ENCODE data around the gene CIC. TPM values are rescaled to one million over a fixed set of nuclear protein-coding genes. Genes with fewer than 3 reads are reported as not detected.

Gene CIC
- polyA plus RNA-seq, 2 of the 4 experiments (the other 2 are of a cell fraction): 7.2 to 56.4 TPM

DNA sequence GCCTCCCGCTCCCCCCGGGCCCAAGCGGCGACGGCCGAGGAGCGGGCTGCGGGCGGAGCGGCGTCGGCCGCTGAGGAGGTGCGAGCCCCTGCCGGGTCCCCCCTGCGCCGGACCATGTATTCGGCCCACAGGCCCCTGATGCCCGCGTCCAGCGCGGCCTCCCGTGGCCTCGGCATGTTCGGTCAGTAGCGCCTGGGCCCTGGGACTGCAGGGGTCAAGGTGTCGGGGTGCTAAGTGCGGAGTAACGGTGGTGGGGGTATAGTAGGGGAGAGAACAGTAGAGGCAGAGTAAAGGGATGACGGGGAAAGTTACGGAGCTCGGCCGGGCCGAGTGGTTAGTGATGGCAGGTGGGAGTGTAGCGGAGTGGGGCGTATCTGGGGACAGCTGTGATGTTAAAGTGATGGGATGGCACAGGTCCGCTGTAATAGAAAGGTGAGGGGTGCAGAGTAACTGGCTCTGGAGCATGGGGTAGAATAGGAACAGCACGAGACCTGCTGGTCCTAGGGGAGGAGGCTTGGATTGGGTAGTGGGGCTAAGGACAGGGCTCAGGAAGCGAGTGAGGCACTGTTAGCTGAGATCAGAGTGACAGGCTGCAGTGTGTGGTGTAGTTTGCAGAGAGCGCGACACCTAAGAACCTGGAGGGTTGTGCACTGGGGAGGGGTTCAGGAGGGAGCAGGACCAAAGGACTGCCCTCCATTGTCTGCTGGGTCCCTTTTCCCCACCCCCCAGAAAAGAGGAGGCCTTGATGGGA, 15.7 kb downstream of the CIC start:
- Histone ChIP-seq H3K4me3 (peak overlapping the region; percentile 76), H3K9me3 (no peaks in the 10 kb centered on the region), H3K27ac (peak overlapping the region; percentile 94 to 98), H3K4me2 (peak overlapping the region; percentile 100), H3K4me1 (peaks cover 48% of the 10 kb centered on the region)
- FAIRE-seq (no peak), ATAC-seq (no peak), DNase-seq (ENCODE audit: low read depth in 1 of 2, low spot score in 1 of 2) (no peak)
- WGBS (ENCODE audit: missing lambda C conversion rate): 37% methylated on average over 26 of the region's 41 CpGs
- TF ChIP-seq CHD4 (IDR thresholded peaks at IDR 0.05; ENCODE audit: borderline replicate concordance) (no peak), NFE2L2 (conservative IDR thresholded peaks at IDR 0.05; ENCODE audit: low read length) (no peak), TP53 (CRISPR knock-in tag; IDR thresholded peaks at IDR 0.05) (peak; percentile 61; the same call in 1 of the 2 replicates), FOSL2 (IDR thresholded peaks at IDR 0.05) (no peak), FOSL2 (CRISPR knock-in tag; IDR thresholded peaks at IDR 0.05) (0 out of 2 replicates have a peak, but pooled peaks have one; percentile 16)
- TF ChIP-seq, protein P1, sequence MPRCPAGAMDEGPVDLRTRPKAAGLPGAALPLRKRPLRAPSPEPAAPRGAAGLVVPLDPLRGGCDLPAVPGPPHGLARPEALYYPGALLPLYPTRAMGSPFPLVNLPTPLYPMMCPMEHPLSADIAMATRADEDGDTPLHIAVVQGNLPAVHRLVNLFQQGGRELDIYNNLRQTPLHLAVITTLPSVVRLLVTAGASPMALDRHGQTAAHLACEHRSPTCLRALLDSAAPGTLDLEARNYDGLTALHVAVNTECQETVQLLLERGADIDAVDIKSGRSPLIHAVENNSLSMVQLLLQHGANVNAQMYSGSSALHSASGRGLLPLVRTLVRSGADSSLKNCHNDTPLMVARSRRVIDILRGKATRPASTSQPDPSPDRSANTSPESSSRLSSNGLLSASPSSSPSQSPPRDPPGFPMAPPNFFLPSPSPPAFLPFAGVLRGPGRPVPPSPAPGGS (IDR thresholded peaks at IDR 0.05): 0 out of 3 replicates have a peak, but pooled peaks have one; percentile 0
- TF ChIP-seq, protein P2, sequence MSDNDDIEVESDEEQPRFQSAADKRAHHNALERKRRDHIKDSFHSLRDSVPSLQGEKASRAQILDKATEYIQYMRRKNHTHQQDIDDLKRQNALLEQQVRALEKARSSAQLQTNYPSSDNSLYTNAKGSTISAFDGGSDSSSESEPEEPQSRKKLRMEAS (IDR thresholded peaks at IDR 0.05): 0 out of 2 replicates have a peak, but pooled peaks have one; percentile 6
- CTCF ChIA-PET: interaction anchor here (0.8 to 23.7 kb wide), 4 partner anchors 15 to 176 kb away, joined by 3 to 616 read pairs (median 108); partner anchors contain the start of genes GSK3A, PAFAH1B3 and PRR19
- POLR2A ChIA-PET: no interaction called here

DNA sequence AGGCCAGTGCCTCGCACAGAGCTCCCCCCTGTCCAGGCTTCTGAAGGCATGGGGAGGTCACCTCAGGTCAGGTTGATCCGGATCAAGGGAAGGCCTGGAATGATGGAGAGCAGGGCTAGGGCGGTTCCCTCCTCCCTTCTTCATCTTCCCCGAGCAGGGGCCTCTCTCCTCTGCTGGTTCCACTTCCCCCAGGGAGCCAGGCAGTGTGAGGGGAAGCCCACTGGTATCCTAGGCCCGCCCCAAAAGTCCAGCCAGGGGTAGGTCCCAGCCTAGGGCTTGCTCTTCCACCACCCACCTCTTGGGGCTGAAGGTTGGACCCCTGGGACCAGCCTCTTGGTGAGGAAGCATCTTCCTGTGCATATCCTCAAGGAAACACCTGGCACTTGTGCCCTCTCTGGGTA, 16.5 kb downstream of the CIC start:
- ATAC-seq: no peak
- FAIRE-seq: no peak
- H3K4me3 ChIP-seq: peak overlapping the region; percentile 76; the same call in 2 of the 3 replicates
- H3K4me2 ChIP-seq: peak overlapping the region; percentile 100
- H3K9me3 ChIP-seq: no peaks in the 10 kb centered on the region
- DNase-seq (ENCODE audit: low read depth in 1 of 2, low spot score in 1 of 2): peak in 1 of 2 experiments; percentile 48
- peaks cover 48% of the 10 kb centered on the region for H3K4me1 ChIP-seq
- CTCF ChIA-PET: interaction anchor here (0.8 to 23.7 kb wide), 4 partner anchors 15 to 177 kb away, joined by 3 to 616 read pairs (median 108); partner anchors contain the start of genes GSK3A, PAFAH1B3 and PRR19
- POLR2A ChIA-PET: no interaction called here
- WGBS (ENCODE audit: missing lambda C conversion rate): 93% methylated on average over 5 of the region's 5 CpGs
- TF ChIP-seq JUN (IDR thresholded peaks at IDR 0.05) (no peak), NR3C1 (IDR thresholded peaks at IDR 0.05) (no peak), RARB (CRISPR knock-in tag; IDR thresholded peaks at IDR 0.05) (no peak), ZC3H11A (IDR thresholded peaks at IDR 0.05) (no peak), HOXB13 (CRISPR knock-in tag; IDR thresholded peaks at IDR 0.05; ENCODE audit: low read depth) (no peak)
- TF ChIP-seq, protein P3, sequence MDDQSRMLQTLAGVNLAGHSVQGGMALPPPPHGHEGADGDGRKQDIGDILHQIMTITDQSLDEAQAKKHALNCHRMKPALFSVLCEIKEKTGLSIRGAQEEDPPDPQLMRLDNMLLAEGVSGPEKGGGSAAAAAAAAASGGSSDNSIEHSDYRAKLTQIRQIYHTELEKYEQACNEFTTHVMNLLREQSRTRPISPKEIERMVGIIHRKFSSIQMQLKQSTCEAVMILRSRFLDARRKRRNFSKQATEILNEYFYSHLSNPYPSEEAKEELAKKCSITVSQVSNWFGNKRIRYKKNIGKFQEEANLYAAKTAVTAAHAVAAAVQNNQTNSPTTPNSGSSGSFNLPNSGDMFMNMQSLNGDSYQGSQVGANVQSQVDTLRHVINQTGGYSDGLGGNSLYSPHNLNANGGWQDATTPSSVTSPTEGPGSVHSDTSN (IDR thresholded peaks at IDR 0.05): no peak
- TF ChIP-seq, protein P4, sequence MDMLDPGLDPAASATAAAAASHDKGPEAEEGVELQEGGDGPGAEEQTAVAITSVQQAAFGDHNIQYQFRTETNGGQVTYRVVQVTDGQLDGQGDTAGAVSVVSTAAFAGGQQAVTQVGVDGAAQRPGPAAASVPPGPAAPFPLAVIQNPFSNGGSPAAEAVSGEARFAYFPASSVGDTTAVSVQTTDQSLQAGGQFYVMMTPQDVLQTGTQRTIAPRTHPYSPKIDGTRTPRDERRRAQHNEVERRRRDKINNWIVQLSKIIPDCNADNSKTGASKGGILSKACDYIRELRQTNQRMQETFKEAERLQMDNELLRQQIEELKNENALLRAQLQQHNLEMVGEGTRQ (IDR thresholded peaks at IDR 0.05): no peak
- TF ChIP-seq, protein P5, sequence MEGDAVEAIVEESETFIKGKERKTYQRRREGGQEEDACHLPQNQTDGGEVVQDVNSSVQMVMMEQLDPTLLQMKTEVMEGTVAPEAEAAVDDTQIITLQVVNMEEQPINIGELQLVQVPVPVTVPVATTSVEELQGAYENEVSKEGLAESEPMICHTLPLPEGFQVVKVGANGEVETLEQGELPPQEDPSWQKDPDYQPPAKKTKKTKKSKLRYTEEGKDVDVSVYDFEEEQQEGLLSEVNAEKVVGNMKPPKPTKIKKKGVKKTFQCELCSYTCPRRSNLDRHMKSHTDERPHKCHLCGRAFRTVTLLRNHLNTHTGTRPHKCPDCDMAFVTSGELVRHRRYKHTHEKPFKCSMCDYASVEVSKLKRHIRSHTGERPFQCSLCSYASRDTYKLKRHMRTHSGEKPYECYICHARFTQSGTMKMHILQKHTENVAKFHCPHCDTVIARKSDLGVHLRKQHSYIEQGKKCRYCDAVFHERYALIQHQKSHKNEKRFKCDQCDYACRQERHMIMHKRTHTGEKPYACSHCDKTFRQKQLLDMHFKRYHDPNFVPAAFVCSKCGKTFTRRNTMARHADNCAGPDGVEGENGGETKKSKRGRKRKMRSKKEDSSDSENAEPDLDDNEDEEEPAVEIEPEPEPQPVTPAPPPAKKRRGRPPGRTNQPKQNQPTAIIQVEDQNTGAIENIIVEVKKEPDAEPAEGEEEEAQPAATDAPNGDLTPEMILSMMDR (IDR thresholded peaks at IDR 0.05): no peak
- H3K27ac ChIP-seq: peak overlapping the region; percentile 94 to 98; a peak in 4 of 6 replicates

DNA sequence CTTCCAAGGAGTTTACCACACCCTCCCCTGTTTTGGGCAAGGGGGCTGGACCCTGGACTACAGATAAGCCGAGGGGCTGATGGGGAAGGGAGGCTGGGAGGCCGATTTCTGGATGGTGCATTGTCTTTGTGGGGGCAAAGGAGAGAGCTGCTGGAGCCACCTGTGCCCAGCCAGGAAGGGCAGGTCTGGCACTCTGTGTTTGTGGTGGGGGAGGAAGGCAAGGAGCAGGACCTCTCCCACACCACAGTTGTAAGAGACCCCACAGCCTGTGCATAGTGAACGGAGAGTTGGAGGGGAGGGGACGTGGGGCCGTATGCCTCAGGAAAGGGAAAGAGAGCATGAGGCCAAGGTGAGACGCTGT, 16.9 kb downstream of the CIC start:
- WGBS (ENCODE audit: missing lambda C conversion rate): 91% methylated on average over 6 of the region's 6 CpGs
- H3K4me2 ChIP-seq: peak overlapping the region; percentile 100
- TF ChIP-seq MYC (IDR thresholded peaks at IDR 0.05; ENCODE audit: borderline replicate concordance, low read length) (no peak), NFE2L2 (conservative IDR thresholded peaks at IDR 0.05; ENCODE audit: low read length) (0 out of 2 replicates have a peak, but pooled peaks have one; percentile 2)
- H3K4me1 ChIP-seq: peaks cover 47% of the 10 kb centered on the region
- ChIA-PET CTCF (interaction anchor here (13.5 to 23.7 kb wide), 3 partner anchors 8 to 44 kb away, joined by 212 to 616 read pairs (median 224); partner anchors contain the start of genes GSK3A, PAFAH1B3 and PRR19), POLR2A (no interaction called here)
- H3K27ac ChIP-seq: peak overlapping the region in 1 of 2 experiments; percentile 94; a peak in 3 of 6 replicates
- H3K4me3 ChIP-seq: no peak overlapping the region
- DNase-seq (ENCODE audit: low read depth in 1 of 2, low spot score in 1 of 2) (no peak), ATAC-seq (no peak), FAIRE-seq (no peak)
- H3K9me3 ChIP-seq: no peaks in the 10 kb centered on the region

Data from A549 (cell line).